ENCODE data around the gene EXOC1.

GRCh38 chr4:55830716-55831115 lies 22.7 kb upstream of the EXOC1 start:
- TF ChIP-seq CTCF (IDR thresholded peaks at IDR 0.05) (no peak), POLR2A (IDR thresholded peaks at IDR 0.05) (no peak)
